SK-N-SH treated with all-trans-retinoic acid at 6 μM for 48 hours (cell line): ENCODE data around the gene FAM120A.

Experiments
- BACH2 ChIP-seq: fragments of 250-450 bp; sonication (Bioruptor Pico); IDR thresholded peaks from 2 replicates; pipeline ENCODE4 v1.9.0; 2021; ENCODE audit warnings: mild to moderate bottlenecking, borderline replicate concordance
- CREB5 ChIP-seq: fragments of 250-450 bp; sonication (Bioruptor Pico); IDR thresholded peaks from 2 replicates; pipeline ENCODE4 v1.5.1; 2020; ENCODE audit warnings: low read depth, mild to moderate bottlenecking, moderate library complexity
- CSDC2 ChIP-seq: fragments of 250-450 bp; sonication (Bioruptor Pico); IDR thresholded peaks from 2 replicates; pipeline ENCODE4 v1.5.0; 2020; ENCODE audit warnings: mild to moderate bottlenecking, moderate library complexity
- ISL1 ChIP-seq: fragments of 250-450 bp; sonication (Bioruptor Pico); IDR thresholded peaks from 2 replicates; pipeline ENCODE4 v2.1.2; 2022; ENCODE audit warnings: mild to moderate bottlenecking, moderate library complexity
- OSR1 ChIP-seq: fragments of 250-450 bp; sonication (Bioruptor Pico); IDR thresholded peaks from 2 replicates; pipeline ENCODE4 v1.8.0; 2022; ENCODE audit warnings: moderate library complexity, mild to moderate bottlenecking, inconsistent platforms
- RARB ChIP-seq: fragments of 250-450 bp; sonication (Bioruptor Pico); IDR thresholded peaks from 2 replicates; pipeline ENCODE4 v1.8.0; 2021; ENCODE audit warnings: mild to moderate bottlenecking, moderate library complexity
- SNAI2 ChIP-seq: fragments of 250-450 bp; sonication (Bioruptor Pico); IDR thresholded peaks from 2 replicates; pipeline ENCODE4 v1.5.0; 2020; ENCODE audit warnings: mild to moderate bottlenecking, moderate library complexity
- TOX ChIP-seq: fragments of 250-450 bp; sonication (Bioruptor Pico); IDR thresholded peaks from 2 replicates; pipeline ENCODE4 v1.8.0; 2021; ENCODE audit warnings: mild to moderate bottlenecking, moderate library complexity, borderline replicate concordance
- ZFP3 ChIP-seq: fragments of 250-450 bp; sonication (Bioruptor Pico); IDR thresholded peaks from 2 replicates; pipeline ENCODE4 v1.5.0; 2020; ENCODE audit warnings: mild to moderate bottlenecking, moderate library complexity
- ZNF70 ChIP-seq: fragments of 450-650 bp; formaldehyde crosslinking; IDR thresholded peaks from 2 replicates; pipeline ENCODE4 v1.5.0; 2020; ENCODE audit warnings: mild to moderate bottlenecking, moderate library complexity
- TF ChIP-seq, protein P1 (sequence below): fragments of 250-450 bp; sonication (Bioruptor Pico); IDR thresholded peaks from 2 replicates; pipeline ENCODE4 v1.8.0; 2020; ENCODE audit warnings: mild to moderate bottlenecking, moderate library complexity, borderline replicate concordance

- TF ChIP-seq CSDC2 (no peak), ZNF70 (CRISPR knock-in tag) (no peak), ZFP3 (CRISPR knock-in tag) (no peak), BACH2 (CRISPR knock-in tag) (no peak), CREB5 (CRISPR knock-in tag) (no peak), ISL1 (no peak), SNAI2 (CRISPR knock-in tag) (no peak), TOX (CRISPR knock-in tag) (no peak), RARB (CRISPR knock-in tag) (no peak), OSR1 (CRISPR knock-in tag) (no peak)
- TF ChIP-seq, protein P1, sequence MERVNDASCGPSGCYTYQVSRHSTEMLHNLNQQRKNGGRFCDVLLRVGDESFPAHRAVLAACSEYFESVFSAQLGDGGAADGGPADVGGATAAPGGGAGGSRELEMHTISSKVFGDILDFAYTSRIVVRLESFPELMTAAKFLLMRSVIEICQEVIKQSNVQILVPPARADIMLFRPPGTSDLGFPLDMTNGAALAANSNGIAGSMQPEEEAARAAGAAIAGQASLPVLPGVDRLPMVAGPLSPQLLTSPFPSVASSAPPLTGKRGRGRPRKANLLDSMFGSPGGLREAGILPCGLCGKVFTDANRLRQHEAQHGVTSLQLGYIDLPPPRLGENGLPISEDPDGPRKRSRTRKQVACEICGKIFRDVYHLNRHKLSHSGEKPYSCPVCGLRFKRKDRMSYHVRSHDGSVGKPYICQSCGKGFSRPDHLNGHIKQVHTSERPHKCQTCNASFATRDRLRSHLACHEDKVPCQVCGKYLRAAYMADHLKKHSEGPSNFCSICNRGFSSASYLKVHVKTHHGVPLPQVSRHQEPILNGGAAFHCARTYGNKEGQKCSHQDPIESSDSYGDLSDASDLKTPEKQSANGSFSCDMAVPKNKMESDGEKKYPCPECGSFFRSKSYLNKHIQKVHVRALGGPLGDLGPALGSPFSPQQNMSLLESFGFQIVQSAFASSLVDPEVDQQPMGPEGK (CRISPR knock-in tag), result no peak
Measured at GRCh38 chr9:93582115-93582514, 130.6 kb downstream of the FAM120A start.
